ENCODE measurements around the gene PCDH12.
A peak's percentile ranks its signal among the peaks of the same experiment; 100 is the strongest.

Gene PCDH12

DNA sequence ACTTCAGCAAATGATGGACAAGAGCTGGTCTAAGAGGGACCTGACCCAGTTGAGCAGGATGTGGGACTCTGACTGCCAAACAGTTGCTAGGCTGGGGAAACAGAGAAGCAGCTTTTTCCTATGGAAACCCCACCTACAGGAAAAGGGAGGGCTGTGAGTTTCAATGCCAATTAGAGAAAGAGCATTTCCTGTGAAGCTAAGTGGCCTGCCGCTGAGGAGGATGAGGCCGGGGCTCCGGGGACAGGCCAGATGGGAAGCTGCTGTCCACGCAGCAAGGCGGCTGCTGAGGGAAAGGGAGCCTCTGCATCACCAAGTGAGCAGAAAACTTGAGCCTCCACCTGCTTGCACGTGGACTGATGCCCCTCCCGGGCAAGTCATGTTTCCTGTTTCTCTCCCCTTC, at the start of gene PCDH12:
PCDH12 (minus strand) TSS at position 90 of the 400 bp plus-strand sequence. CDS start 351 bp downstream, outside the sequence.
- DNase-seq (ENCODE audit: low read depth in 2 of 2): no peak

DNA sequence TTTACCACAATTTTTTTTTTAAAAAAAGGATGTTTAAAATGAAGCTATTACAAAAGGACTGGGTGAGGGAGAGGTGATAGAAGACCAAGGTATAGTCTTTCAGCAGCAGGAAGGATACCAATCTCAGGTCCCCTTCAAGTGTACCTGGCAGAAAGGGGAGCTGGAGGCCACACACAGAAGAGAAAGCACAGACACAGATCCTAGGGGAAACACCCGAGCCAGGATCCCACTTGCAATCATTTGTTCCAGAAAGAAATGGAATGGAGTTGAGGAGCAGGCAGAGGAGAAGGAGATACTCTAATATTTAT, 49.2 kb upstream of the PCDH12 start:
- no peak for DNase-seq (ENCODE audit: low read depth in 2 of 2)

DNA sequence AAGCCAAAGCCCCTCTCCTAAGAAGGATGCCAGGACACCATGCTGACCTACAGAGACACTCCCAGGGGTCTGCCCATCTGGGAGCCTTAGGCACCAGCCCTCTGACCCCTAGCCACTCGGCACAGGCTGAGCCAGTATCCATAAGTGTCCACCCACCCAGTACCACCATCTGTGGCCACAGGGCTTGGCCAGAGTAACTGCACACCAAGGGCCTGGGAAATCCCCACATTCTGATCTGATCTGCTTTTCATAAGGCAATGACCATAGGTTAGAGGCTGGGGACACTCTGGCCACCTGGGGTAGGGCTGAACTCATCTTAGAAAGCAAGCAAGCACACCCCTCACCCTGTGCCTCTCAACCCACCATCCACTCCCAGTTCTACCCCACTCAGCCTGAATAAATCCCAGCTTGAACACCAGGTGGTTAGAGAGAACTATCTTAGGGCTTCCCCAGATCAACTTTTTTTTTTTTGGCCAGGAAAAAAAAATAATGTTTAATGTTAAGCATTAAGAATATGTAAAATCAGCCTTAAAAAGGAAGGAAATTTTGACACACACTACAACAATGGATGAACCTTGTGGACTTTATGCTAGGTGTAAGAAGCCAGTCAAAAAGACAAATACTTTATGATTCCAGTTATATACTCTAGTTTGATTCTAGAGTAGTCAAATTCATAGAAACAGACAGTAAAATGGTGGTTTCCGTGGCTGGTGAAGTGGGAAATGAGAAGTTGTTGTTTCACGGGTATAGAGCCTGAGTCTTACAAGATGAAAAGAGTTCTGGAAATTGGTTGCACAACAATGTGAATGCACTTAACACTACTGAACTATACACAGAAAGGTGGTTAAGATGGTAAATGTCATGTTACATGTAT, 48.6 kb upstream of the PCDH12 start:
- no peak for DNase-seq (ENCODE audit: low read depth in 2 of 2)

DNA sequence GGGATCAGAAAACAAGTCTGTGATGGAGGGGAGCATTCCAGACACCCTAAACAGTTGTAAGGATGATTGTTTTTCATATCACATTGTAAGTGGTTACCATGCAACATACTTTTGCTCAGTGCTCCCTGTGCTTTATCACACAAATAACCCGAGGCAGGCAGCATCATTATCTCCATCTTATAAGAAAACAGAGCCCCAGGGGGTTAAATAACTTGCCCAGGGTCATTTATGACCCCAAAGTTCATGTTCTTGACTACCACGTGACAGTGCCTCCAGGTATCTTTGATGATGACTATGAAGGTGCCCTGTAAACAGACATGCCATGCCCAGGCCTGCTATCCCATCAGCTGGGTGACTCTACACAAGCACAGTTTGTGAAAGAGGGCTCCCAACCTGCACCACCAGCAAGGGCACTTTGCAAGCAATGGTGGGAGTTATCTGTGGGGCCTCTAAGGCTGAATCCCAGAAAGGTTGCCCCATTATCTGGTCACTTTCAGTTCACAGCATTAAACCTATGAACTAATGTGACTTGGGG, 45.3 kb upstream of the PCDH12 start:
- no peak for DNase-seq (ENCODE audit: low read depth in 2 of 2)

DNA sequence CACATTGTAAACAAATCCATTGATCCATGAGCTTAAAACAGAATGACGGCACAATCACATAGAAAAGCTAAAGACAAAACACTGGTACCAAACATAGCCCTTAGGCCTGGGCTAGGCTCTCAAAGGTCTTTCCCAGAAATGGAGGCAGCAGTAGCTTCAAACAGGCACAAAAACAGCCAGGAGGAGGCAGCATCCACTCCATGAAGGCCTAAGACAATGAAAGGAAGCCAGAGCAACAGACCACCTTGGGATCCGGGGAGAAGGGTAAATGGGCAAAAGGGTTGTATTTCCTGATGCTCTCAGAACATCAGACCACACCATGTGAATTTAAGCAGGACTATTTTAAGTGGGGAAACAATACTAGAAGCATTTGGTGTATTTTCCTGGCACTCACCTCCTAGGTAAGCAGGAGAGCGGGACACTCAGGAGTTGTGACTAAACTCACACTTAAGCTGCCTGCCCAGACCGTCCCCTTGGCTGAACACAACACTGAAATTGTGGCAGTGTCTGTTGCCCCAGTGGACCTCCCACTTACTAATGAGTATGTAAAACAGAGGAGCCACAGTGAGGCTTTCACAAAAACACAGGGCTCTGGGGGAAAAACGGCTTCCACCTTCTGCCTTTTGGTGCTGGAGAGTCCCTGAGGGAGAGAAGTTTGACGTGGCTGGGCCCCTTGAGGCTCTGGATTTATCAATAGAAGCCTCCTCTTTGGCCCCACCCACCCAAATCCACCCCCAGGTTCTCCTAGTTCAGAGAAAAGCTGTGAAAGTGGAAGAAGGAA, 42.9 kb upstream of the PCDH12 start:
- no peak for DNase-seq (ENCODE audit: low read depth in 2 of 2)

DNA sequence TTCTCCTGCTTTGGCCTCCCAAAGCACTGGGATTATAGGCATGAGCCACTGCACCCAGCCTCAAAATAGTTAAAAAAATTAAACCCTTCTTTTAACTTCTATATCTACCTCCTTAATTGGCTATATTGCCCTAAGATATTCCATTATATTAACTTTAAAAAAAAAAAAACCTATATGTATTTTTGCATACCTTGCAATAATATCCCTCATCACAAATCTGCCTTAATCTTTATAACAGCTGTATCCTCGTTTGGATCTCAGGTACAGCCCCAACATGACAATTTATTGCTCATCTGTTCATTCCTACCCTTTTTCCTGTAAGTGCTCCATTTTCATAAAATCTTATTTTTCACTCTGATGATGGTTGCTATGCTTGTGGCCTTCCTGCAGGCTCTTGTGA, 42.2 kb upstream of the PCDH12 start:
- no peak for DNase-seq (ENCODE audit: low read depth in 2 of 2)

DNA sequence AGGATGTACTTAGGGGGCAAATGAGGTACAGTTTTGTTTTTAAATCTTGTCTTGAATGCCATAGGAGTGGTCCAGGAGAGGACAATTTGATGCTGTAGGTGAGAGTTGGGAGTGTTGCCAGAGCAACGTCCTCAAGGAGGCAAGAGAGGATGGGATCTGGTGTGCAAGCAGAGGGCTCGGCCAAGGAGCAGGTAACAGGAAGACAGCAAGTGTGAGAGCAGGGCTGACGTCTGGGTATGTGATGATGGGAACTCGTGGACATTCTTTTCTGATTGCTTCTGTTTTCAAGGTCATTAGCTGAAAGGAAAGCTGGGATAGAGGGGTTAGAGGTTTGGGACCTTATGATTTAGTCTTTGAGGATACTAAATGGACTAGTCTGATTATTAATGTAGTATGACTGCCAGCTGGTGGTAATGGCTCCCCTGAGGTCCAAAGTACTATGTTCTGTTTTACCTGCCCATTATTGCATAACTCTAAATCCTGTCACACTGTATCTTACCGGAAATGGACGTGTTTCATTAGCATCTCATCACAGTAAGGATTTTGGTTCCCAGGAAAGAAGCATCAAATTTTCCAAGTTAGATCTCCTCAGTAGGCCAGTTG, 39.5 kb upstream of the PCDH12 start:
- DNase-seq (ENCODE audit: low read depth in 2 of 2): no peak

DNA sequence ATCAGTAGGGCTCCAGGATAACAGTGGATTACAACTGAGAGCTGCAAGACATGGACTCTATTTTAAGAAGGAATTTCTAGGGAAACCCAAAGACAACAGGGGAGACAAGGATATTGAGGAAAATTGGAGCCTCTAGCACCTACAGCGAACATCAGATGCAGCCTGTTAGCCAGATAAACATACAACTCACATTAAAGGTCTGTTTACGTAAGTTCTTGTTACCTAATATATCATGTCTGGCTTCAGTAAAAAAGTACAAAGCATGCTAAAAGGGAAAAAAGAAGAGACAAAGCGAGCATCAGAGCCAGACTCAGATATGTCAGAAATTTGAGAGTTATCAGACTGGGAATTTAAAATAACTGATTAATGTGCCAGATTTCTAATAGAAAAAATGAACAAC, 37.7 kb upstream of the PCDH12 start:
- DNase-seq (ENCODE audit: low read depth in 2 of 2): no peak

DNA sequence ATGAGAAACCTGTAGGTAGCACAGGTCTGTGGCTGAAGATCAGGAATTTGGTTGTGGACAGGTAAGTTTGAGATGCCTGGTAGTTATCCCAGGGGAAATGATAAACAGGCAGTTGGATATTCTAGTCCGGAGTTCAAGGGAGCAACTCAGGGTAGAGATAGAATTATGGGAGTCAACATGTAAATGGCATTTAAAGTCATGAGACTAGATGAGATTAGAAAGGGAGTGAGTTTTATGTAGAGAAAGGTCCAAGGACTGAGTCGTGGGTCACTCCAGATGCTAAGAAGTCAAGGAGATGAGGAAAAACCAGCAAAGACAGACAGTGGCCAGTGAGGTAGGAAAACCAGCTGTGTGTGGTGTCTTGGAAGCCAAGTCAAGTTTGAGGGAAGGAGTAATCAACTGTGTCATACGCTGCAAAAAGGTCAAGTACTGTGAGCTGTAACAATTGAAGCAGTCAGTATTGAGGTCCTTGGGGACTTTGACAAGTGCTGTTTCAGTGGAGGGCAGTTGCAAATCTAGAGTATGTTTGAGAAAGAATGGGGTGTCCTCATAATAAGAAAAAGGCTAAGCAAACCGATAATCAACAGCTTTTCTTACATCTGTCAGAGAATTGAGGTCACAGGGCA, 36.6 kb upstream of the PCDH12 start:
- DNase-seq (ENCODE audit: low read depth in 2 of 2): no peak

DNA sequence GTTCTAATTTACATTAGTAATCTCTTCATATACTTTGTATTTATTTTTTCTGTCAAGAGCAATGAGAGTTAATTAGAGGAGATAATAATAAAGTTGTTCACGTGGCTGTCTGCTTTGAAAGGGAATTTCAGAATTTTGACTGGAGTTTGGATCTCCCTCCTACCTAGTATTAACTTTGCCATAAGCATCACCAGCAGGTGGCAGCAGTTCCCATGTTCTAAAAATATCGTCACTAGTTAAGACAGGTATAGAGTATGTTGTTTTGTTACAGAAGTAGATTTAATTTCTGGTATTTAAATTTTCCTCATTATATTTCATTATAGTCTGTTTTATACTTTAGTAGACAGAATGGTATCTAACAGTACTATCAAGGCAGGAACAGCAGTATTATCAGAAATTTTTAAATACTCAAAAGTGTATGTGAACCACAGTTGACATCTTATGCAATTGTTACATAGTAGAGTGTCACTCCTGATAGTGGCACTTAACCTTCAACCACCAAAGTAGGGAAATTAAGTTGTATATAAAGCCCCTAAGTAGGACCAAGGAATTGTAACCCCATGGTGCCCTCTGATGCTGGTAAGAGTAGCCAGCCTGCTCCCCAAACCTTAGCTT, 34.5 kb upstream of the PCDH12 start:
- DNase-seq (ENCODE audit: low read depth in 2 of 2): peak; percentile 48 to 76

DNA sequence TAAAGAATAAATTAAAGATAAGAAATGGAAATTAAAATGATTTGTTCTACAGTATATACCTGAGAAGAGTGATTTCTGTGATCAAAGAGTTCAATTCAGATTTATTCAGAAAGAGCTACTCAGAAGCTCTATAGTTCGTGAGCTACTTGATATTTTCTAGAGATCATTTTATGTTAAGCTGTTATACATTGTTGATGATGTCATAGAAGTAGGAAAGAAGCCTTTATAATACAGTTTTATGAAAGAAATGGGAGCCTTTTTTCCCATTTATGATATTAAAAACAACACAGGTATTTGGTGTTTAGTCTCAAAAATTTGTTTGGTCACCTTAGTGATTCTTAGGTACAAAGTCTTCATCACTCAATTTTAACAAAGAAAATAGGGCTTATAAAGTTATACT, 31.7 kb upstream of the PCDH12 start:
- DNase-seq (ENCODE audit: low read depth in 2 of 2): no peak

DNA sequence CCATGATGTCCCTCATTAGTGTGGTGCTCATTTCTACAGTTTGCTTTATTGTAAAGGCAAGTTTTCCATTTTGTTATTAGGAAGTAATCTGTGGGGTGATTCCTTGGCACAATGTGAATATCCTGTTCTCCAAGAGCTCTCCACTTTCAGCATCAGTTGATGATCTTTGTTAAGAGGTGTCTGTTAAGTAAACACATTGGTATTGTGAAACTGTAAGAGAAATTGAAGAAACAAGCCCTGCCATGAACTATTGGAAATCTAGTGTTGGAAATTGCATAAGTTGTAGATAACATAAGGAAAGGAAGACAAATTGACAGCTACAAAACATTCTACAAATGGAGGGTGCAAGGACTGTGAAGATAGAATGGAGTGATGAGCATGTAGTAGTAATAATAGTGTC, 28.1 kb upstream of the PCDH12 start:
- no peak for DNase-seq (ENCODE audit: low read depth in 2 of 2)

DNA sequence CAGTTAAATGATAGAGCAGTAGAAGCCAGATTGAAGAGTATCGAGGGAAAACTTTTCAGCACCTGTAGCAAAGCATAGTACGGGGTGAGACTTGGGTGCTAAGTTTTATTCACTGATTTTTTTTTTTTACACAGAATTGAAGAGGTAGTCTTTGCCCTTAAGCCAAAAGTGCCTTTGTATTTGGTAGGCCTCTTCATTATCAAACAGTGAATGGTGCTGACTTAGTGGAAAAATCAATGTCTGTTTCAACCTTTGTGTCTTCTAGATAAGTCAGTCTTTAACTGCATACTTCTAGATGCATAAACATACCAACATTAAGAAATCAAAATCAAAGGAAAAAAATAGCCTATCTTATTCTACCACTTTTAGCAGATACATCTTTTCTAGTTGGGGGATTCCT, 24.6 kb upstream of the PCDH12 start:
- no peak for DNase-seq (ENCODE audit: low read depth in 2 of 2)

DNA sequence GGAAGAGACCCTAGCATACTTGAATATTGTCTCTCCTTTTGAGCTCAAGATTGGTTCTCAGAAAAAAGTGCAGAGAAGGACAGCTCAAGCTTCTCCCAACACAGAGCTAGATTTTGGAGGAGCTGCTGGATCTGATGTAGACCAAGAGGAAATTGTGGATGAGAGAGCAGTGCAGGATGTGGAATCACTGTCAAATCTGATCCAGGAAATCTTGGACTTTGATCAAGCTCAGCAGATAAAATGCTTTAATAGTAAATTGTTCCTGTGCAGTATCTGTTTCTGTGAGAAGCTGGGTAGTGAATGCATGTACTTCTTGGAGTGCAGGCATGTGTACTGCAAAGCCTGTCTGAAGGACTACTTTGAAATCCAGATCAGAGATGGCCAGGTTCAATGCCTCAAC, 20.4 kb upstream of the PCDH12 start:
- no peak for DNase-seq (ENCODE audit: low read depth in 2 of 2)

DNA sequence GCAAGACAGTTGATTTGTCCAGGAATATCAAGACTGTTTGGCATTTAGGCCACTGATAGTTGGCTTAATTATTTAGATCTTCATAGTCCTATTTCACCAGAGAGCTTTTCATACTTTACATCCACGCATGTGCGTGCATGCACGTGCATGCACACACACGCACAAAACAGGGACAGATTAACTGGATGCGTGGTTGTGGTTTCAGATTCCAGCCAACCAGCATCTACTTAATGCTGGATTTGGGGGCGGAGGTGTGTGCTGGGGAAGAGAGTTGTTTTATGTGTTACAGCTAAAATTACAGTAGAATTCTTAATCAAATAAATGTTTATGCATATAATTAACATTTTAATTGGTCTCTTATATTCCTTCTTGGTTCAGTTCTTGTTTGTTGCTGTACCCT, 18.2 kb upstream of the PCDH12 start:
- DNase-seq (ENCODE audit: low read depth in 2 of 2): no peak

DNA sequence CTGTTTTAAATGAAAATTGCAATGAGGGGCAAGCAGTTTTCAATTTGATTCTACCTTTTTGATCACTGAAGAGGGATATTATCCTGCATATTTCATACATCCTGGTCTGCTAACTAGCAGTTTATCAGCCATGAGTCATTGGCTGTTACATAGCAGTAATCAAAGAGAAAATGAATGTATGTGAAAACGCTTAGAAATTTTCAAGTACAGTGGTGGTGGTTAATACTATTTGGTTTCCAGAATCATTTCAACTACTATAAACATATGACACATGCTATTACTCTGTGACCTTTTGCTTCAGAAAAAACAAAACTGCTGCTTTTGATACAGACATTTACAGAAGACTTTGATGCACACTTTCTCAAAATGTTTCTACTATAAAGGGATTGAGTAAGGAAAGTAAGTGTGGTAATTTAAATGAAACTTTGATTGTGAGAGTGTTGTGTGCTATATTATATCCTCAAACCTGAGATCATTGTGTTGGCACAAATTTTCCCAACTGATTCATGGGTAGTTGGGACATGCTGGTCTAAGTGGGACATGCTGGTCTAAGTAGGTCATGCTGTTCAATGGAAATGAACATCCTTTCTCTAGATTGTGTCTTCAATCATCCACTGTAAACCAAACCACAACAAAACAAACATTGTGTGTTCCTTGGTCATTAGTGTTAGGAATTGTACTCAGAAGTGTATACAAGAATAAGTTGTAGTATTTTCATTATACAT, 16.0 kb upstream of the PCDH12 start:
- DNase-seq (ENCODE audit: low read depth in 2 of 2): no peak

DNA sequence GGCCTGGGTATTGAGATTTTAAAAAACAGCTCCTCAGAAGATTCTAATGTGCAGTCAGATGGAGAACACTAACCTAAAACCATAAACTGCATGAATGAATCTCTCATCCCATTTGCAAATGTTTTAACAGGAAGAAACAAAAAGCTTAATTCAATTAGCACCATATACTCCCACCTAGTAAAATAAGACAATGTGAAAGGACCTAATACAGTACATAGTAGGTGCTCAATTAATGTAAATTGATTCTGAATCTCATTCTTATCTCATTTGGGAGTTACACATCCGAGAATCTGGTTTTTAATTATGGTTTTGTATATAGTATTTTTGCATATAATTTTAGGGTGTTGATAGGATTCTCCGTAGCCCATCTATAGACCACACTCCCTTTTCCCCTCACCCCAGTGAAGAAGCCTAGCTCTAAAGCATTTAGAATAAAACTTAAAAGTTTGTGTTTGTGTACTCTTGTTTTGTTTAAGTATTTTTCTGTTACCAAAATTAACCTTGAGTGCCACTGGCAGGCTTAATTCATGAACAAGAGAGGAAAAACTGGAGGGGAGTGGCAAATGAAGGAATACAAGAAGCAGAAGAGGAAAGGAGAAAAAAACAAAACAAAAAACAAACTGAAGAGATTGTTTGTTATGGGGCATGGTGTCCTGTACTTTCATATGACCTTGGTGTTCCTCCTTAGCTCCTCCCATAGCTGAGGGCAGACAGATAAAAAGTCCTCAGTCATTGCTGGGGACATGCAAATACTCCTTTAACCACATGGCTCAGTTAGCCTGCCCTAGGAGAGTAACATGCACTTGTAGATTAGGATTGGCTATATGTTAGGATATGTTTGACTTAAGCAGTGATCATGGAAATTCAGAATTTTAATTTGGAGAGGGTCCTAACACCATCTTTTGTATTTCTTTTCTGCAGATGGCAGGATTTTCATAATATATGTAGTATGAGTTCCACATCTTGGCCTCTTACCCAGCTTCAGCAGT, 12.1 kb upstream of the PCDH12 start:
- no peak for DNase-seq (ENCODE audit: low read depth in 2 of 2)

DNA sequence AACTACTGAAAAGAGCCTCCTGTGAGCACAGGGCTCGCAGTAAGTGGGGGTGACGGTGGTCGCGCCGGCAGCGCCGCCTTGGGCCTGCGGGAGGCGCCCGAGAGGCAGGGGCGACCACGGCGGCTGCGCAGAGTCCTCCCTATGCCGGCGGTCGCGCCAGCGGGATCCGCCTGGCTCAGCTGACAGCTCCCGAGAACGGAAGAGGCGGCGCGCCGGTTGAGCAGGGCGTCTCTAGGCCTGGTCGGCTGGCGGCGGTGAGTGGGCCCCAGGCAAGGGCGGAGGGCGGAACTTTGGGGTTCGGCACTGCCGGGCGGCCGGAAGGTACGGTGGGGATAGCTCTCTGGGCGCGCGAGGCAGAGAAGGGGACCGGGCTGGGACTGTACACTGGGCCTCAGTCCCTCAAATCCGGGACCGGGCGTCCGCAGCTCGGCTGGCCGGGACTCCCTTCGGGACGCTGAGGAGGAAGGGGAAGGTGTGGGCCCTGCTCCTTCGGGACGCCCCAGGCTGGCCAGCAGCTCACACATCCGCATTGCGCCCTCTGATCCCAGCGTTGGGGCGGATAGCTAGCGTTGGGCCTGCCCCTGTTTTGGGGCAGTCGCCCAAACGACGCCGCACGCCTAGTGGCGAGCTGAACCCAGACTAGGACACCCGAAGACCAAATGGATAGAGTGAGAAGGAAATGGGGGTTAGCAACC, 11.1 kb upstream of the PCDH12 start, which contains the start of gene RNF14:
RNF14 (plus strand) TSS at position 192 of the 695 bp plus-strand sequence. CDS start 4,484 bp downstream, outside the sequence.
- peak; percentile 80 to 81 for DNase-seq (ENCODE audit: low read depth in 2 of 2)

DNA sequence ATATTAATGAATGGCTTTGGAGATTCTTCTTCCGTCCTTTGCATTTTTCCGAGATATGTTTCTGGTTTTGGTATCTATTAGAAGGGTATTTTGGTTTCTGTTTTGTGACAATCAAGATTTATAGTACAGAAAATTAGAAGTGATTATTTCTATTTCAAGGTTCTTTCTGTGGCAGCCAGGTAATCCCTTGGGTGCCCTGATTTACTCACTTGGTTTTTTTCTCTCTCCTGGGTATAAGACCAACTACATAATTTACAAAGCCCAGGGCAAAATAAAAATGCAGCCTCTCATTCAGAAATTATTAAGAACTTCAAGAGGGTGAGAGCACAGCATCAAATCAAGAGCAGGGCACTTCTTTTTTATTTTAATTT, 8.9 kb upstream of the PCDH12 start:
- no peak for DNase-seq (ENCODE audit: low read depth in 2 of 2)

Measured in stimulated activated CD4-positive, alpha-beta T cell treated with anti-CD3 and anti-CD28 coated beads, Interleukin-1b, Interleukin-23, amount 100 ng/mL, for 1 hour (primary cell).